ENCODE data around the gene BRWD1. TPM values are rescaled to one million over a fixed set of nuclear protein-coding genes. Genes with fewer than 3 reads are reported as not detected.

BRWD1 gene
- total RNA-seq, 6 experiments from 2014 or later: 18.6 to 26.7 (median 21.9) TPM

DNA sequence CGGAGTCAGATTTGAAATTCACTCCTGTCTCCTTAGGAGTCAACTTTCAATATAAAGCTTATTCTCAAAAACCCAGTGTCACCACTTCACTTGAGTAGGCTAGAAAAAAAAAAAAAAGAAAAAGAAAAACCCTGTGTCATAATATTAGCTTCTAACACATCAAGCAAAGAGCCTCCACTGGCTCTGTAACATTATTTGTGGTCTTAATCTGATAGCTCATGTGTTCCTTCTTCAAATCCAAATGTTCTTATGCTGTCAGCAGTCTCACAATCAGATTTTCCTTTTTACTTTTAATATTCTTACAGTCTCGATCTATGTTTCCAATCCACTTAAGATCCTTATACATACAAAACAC lies 104.1 kb downstream of the BRWD1 start:
- WGBS (ENCODE audit: insufficient coverage, low coverage, low lambda C conversion rate, missing lambda C conversion rate): 92% methylated on average over 2 of the region's 2 CpGs
- no peak for TF ChIP-seq CTCF (IDR thresholded peaks at IDR 0.05)
- no peak for TF ChIP-seq POLR2A (IDR thresholded peaks at IDR 0.05)
- Histone ChIP-seq H3K27ac (no peak overlapping the region), H3K4me1 (no peaks in the 10 kb centered on the region), H3K9me3 (no peaks in the 10 kb centered on the region), H3K27me3 (no peaks in the 10 kb centered on the region), H3K4me3 (no peak overlapping the region), H3K36me3 (peaks cover 0 to 68% (median 20%) of the 10 kb centered on the region in 4 donors)
- intact Hi-C loops (cut with DNase I): no loop called here
- ATAC-seq: no peak
- DNase-seq: no peak

DNA sequence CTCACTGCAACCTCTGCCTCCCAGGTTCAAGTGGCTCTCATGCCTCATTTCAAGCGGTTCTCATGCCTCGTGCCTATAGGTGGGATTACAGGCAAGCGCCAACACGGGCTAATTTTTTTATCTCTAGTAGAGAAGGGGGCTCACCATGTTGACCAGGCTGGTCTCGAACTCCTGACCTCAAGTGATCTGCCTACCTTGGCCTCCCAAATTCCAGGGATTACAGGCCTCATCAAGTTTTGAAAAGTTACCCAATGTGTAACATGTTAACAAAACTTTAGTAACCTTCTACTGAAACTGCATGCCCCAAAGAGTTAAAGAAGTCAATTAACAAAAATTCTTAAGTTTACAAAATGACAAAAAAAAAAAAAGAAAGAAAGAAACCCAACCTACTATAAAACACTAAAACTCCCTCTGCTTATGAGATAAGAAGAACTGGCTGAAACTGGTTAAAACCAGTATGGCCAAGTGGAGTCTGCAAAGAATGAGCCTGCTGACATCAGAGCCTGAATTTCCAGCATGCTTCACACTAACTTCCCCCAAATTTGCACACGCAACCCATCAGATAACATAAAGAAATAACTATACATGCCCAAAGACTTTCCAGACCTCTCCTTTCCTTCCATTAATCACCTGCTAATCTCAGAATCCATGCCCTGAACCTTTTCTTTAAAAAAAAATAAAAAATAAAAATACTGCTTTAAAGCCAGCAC lies 104.7 kb downstream of the BRWD1 start:
- ATAC-seq (no peak), DNase-seq (no peak)
- Histone ChIP-seq H3K27me3 (no peaks in the 10 kb centered on the region), H3K27ac (no peak overlapping the region), H3K36me3 (peaks cover 0 to 65% (median 21%) of the 10 kb centered on the region in 4 donors), H3K4me3 (no peak overlapping the region), H3K4me1 (no peaks in the 10 kb centered on the region), H3K9me3 (no peaks in the 10 kb centered on the region)
- no peak for TF ChIP-seq POLR2A (IDR thresholded peaks at IDR 0.05)
- no peak for TF ChIP-seq CTCF (IDR thresholded peaks at IDR 0.05)
- WGBS (ENCODE audit: insufficient coverage, low coverage, low lambda C conversion rate, missing lambda C conversion rate): 88% methylated on average over 6 of the region's 6 CpGs
- intact Hi-C loops (cut with DNase I): no loop called here

DNA sequence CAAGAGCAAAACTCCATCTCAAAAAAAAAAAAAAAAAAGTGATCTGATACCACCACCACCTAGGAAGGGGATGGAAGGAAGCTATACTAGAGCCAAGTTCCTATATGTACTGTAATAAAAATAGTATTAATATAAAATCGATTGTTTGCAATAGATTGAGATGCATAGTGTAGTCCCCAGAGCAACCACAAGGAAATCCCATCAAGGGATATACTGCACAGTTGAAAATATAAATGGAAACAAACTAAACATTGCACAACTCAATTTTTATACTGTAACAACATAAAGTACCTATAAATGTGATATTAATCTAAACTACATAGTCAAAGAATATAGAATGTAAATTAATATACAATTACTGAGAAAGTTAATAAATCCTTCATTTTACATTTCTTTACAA lies 109.3 kb downstream of the BRWD1 start:
- TF ChIP-seq CTCF (IDR thresholded peaks at IDR 0.05) (no peak), POLR2A (IDR thresholded peaks at IDR 0.05) (no peak)
- 69% methylated on average over 1 of the region's 1 CpG for WGBS (ENCODE audit: insufficient coverage, low coverage, low lambda C conversion rate, missing lambda C conversion rate)
- no peaks in the 10 kb centered on the region for H3K4me1 ChIP-seq

GRCh38 chr21:39198800-39199199 lies 114.6 kb downstream of the BRWD1 start:
- DNase-seq (no peak), ATAC-seq (no peak)
- intact Hi-C loops (cut with DNase I): no loop called here
- WGBS (ENCODE audit: insufficient coverage, low coverage, low lambda C conversion rate, missing lambda C conversion rate): 42% methylated on average over 2 of the region's 2 CpGs
- no peak overlapping the region for H3K4me3 ChIP-seq
- TF ChIP-seq CTCF (IDR thresholded peaks at IDR 0.05): no peak
- no peak for TF ChIP-seq POLR2A (IDR thresholded peaks at IDR 0.05)
- peaks cover 0 to 74% (median 25%) of the 10 kb centered on the region in 4 donors for H3K36me3 ChIP-seq
- no peak overlapping the region for H3K27ac ChIP-seq
- no peaks in the 10 kb centered on the region for H3K9me3 ChIP-seq
- H3K27me3 ChIP-seq: no peaks in the 10 kb centered on the region
- H3K4me1 ChIP-seq: no peaks in the 10 kb centered on the region

More for the DNA sequence above, 109.3 kb downstream of the BRWD1 start:
- Histone ChIP-seq H3K27ac (no peak overlapping the region), H3K27me3 (no peaks in the 10 kb centered on the region), H3K36me3 (peaks cover 0 to 66% (median 31%) of the 10 kb centered on the region in 4 donors), H3K4me3 (no peak overlapping the region), H3K9me3 (no peaks in the 10 kb centered on the region)
- ATAC-seq (no peak), DNase-seq (no peak)
- intact Hi-C loops (cut with DNase I): no loop called here
